A673 (cell line): ENCODE data around the gene CYBB.

ENCODE experiments used
- EZH2 ChIP-seq: fragments of 200-600 bp; sonication (generic); IDR thresholded peaks from 2 replicates; pipeline ENCODE4 v1.6.1; 2017; ENCODE audit warnings: borderline replicate concordance, low read depth, mild to moderate bottlenecking, mixed read lengths, antibody characterized with exemption, low read length; ENCODE audit not compliant: poor library complexity, severe bottlenecking
- TF ChIP-seq, protein P1 (sequence below): fragments of 300-800, 200-600 bp; sonication (generic); conservative IDR thresholded peaks from 2 replicates; pipeline ENCODE4 v1.5.1; 2017; ENCODE audit warnings: low read depth, mild to moderate bottlenecking, antibody characterized with exemption, low read length, moderate library complexity, mixed read lengths

DNA sequence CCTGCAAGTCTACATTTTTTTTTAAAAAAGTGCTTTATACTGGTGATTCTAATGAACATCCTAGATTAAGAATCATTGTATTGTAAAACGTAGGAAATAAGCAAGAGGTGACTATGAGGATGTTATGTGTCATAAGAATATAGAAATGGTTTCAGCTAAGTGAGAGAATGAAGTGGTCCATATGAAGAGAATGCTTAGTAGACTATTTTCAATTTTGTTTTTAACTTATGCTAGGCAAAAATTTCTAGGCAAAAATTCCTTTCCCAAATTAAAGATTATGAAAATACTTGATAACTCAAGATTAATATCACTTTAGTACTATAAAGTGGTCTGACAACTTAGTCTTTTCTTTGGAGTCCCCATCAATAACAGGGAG, 66.7 kb downstream of the CYBB start:
- no peak for TF ChIP-seq EZH2
- TF ChIP-seq, protein P1, sequence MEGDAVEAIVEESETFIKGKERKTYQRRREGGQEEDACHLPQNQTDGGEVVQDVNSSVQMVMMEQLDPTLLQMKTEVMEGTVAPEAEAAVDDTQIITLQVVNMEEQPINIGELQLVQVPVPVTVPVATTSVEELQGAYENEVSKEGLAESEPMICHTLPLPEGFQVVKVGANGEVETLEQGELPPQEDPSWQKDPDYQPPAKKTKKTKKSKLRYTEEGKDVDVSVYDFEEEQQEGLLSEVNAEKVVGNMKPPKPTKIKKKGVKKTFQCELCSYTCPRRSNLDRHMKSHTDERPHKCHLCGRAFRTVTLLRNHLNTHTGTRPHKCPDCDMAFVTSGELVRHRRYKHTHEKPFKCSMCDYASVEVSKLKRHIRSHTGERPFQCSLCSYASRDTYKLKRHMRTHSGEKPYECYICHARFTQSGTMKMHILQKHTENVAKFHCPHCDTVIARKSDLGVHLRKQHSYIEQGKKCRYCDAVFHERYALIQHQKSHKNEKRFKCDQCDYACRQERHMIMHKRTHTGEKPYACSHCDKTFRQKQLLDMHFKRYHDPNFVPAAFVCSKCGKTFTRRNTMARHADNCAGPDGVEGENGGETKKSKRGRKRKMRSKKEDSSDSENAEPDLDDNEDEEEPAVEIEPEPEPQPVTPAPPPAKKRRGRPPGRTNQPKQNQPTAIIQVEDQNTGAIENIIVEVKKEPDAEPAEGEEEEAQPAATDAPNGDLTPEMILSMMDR = no peak
